Endometrium (tissue), 2 donors: Measurements from ENCODE around the gene RPUSD3.
"Not testable (repeated sequence)": the region's sequence is repeated elsewhere in the genome, so short reads cannot be mapped to it uniquely, and the experiment has no call there.

Source experiments
- FAIRE-seq: peaks from 2 replicates; lab custom pipeline; 2012; peaks lifted over from hg19 to GRCh38; lab: Jason Lieb, UNC
- donor health status: control.
- donor health status: control.

The RPUSD3 gene, protein sequence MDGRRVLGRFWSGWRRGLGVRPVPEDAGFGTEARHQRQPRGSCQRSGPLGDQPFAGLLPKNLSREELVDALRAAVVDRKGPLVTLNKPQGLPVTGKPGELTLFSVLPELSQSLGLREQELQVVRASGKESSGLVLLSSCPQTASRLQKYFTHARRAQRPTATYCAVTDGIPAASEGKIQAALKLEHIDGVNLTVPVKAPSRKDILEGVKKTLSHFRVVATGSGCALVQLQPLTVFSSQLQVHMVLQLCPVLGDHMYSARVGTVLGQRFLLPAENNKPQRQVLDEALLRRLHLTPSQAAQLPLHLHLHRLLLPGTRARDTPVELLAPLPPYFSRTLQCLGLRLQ

DNA sequence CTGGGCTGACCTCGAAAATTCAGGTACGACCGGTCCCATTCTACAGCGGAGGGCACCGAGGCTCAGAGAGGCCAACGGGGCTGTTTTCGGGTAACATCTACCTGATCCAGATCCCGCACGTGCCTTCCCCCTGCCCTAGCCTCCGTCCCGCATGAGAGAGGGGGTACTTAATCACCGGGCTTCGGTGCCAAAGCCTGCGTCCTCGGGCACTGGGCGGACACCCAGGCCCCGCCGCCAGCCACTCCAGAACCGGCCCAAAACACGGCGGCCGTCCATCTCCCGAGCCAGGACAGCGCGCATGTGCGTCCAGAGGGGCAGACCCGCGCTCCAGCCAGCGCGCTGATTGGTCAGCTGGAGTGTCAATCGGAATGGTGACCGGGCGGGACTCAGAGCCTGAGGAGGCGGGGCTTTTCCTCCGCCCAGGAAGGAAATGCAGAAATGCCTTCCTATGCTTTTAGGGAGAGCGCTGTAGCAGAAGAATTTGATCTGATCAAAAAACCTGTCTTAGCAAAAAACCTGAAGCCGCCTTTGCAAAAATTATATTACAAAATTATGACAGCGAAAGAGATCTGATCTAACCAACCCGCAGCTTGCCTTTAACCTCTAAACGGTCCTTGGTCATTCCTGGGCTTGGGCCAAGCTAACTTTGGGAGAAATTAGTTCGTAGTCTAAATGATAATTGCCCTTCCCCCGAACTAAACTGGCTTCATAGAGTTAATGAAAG is at the start of gene RPUSD3:
RPUSD3 (minus strand) TSS at position 294 of the 724 bp plus-strand sequence; CDS start at position 276, 18 bp downstream.
- FAIRE-seq, result peak; percentile 70

DNA sequence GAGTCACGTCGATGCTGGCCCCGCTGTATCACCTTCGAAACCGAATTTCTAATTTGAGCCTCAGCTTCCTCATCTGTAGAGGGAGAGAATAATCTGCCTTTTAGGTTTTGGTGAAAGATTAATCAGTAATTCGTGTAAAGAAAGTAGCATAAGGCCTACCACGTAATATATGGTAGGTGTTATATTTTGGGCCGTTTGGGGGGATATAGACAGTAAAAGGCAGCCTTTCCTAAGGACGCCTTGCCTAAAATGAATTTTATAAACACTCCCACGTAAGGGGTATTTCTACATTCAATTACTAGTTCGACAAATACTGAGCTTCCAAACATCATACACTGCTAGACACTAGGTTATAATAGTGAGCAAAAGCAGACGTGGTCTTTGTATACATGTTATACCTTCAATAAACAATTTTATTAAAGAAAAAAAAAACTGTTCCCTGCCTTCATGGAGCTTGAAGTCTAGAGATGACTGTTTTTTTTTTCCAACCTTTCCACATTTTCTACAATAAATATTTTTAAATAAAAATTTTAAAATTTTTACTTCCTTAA is 47.3 kb upstream of the RPUSD3 start:
- no peak for FAIRE-seq

DNA sequence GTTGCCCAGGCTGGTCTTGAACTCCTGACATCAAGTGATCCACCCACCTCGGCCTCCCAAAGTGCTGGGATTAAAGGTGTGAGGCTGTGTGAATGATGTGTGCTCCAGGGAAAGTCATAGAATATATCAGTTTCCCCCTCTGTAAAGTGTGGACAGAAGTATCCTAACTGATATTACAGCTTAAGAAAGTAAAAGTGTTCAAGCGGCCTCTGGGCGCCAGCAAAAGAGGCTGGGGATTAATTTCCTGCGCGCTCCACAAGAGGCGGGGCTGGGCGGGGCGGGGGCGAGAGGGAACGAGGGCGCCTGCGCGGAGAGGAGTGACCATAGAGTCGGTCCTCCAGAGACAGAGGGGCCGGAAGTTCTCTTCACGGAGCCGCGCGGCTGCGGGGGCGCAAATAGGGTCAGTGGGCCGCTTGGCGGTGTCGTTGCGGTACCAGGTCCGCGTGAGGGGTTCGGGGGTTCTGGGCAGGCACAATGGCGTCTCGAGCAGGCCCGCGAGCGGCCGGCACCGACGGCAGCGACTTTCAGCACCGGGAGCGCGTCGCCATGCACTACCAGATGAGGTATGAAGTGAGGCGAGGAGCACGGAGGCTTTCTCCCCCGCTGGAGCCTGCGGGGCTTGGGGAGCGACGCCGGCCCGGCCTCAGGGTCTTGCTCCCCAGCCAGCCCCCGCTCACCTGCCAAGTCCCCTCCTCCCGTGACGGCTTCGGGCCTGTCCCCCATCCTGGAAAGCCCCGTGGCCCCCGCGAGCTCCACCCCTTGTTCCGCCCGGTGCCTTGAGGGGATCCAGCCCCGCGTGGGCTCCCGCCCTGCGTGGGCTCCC is 46.7 kb upstream of the RPUSD3 start, which contains the start of gene JAGN1:
JAGN1 (plus strand) TSS at position 362 of the 823 bp plus-strand sequence; CDS start at position 475, 113 bp downstream.
- no peak for FAIRE-seq

DNA sequence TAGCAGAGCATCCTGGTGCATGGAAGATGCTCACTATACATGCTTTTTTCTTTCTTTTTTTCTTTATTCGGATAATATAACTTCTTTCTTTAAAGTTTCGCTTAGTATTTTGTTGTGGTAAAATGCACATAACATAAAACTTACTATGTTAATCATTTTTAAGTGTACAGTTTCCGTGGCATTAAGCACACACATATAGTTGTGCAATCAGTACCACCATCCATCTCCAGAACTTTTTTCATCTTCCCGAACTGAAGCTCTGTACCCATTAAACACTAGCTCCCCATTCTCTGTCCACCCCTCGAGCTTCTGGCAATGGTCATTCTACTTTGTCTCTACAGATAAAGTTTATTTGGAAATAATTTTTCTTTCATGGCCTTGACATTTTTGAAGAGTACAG is 45.6 kb upstream of the RPUSD3 start:
- no peak for FAIRE-seq

DNA sequence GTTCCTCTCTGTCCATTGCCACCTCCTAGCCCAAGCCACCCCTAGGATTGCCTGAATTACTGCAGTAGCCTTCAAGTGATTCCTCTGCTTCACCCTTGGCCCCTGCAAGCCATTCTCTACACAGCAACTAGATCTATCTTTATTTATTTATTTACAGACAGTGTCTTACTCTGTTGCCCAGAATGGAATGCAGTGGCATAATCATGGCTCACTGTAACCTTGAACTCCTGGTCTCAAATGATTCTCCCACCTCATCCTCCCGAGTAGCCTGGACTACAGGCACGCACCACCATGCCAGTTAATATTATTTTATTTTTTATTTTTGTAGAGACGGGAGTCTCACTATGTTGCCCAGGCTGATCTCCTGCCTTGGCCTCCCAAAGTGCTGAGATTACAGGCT is 44.7 kb upstream of the RPUSD3 start:
- no peak for FAIRE-seq

DNA sequence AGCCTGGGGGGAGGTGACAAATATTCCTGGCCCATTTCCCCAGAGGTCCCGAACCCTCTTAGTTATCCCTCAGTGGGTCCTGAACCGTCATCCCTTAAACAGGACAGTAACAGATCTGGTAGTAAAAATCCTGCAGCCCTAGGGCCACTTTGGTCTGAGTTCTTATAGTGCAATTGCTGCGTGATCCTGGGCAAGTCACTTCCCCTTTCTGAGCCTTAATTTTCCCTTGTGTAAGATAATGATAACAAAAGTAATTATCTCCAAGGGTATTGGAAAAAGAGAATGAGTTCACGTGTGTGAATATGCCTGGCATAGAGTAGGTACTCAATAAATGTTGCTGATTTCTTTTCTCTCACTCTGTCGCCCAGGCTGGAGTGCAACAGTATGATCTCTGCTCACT is 43.7 kb upstream of the RPUSD3 start:
- FAIRE-seq, result no peak

DNA sequence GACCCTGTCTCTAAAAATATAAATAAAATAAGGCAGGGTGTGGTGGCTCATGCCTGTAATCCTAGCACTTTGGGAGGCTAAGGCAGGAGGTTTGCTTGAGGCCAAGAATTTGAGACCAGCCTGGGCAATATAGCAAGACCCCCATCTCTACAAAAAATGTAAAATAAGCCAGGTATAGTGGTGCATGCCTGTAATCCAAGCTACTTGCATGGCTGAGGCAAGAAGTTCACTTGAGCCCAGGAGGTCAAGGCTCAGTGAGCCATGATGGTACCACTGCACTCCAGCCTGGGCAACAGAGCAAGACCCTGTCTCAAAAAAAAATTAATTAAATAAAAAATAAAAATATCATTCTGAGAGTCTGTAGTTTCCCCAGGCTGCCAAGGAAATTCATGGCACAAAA is 42.5 kb upstream of the RPUSD3 start:
- no peak for FAIRE-seq

DNA sequence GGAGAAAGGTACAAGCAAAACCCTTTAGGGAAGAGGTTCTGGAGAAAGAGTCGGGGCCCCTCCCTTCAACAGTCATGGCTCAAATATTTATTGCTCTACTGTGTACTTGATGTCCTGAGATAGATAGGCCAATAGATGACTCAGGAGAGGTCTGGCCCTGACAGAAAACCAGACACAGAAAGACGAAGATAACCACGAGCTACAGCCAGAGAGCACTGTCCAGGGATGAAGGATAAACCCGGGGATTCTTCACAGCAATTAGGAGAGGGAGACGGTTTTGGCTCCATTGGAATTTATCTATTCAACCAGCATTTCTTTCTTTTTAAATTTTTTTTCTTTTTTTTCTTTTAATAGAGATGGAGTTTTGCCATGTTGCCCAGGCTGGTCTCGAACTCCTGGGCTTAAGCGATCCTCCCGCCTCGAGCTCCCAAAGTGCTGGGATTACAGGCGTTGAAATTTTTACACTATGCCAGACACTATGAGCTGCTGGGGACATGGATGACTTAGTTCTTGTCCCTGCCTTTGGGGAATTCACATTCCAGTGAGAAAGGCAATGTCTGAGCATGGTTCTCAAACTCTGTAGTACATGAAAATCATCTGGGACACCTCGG is 40.9 kb upstream of the RPUSD3 start:
- FAIRE-seq, result no peak

DNA sequence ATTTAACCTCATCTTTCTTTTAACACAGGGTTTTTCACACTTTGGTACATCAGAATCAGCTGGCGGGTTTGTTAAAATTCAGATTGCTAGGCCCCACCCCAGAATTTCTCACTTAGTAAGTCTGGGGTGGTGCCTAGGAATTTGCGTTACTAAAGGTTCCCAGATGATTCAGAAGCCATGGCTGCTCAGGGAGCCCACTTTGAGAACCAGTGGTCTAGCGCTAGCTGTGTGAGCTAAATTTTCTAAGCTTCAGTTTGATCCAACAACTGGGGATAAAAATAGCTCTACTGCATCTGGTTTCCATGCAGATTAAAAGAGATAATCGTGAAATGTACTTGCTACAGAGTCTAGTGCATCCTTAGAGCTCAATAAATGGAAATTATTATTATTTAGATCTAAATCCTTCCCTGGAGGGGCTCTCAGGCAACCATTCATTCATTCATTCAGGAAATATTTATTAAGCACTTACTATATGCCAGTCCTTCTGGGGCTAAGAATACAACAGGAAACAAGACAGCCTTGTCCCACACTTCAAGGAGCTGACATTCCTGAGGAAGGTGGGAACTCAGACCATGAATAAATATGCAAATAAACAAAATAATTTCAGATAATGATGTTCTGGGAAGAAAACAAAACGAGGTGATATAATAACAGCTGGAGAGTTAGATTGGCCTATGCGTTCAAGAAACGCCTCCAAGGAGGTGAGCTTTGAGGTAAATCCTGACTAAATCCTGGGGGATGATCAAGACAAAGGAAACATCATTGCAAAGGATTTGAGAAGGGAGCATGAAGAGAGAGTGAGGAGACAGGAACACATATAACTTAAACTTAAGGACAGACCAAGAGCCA is 40.1 kb upstream of the RPUSD3 start:
- FAIRE-seq, result no peak

DNA sequence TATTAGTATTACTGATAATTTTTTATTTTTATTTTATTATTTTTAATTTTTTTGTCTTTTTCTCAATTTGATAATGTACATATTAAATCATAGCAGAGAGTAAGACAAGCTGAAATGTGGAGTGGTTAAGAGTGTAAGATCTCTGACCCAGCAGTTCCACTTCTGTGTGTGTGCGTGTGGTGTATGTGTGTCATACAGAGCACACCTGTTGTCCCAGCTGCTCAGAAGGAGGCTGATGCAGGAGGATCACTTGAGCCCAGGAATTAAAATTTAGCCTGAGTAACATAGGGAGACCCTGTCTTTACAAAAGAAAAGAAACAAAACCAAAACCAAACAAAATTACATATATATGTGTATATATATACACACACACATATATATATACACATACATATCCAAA is 37.6 kb upstream of the RPUSD3 start:
- FAIRE-seq, result no peak

DNA sequence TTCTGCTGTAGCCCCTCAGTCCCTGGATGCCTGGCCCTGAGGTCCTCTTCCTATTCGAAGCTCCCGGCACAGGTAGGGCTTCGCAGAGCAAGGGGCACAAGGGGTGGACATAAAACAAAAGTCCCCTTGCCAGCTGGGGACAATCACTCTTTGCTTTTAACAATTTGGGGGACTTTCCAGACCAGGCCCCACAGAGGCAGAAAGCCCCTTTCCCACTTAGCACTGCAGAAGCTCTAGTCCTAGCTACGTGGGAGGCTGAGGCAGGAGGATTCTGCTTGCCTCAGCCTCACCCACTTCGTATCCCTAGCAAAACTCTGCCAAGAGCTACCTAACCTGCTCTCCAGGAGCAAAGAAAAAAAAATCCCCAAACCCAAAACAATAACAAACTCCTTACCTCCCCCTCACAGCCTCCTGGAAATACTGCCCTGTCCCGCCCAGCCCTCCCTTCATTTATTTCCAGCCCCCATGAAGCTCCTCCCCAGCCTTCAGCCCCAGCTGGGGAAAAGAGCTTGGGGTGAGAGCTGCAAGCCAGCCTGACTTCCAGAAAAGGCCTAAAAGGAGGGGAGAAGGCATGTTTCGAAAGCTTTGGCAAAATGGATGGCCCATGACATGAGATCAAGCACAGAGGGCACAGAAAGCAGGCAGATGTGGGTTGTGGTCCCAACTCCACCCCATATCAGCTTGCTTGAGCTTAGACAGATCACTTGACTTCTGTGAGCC is 36.2 kb upstream of the RPUSD3 start, which contains the start of gene CIDEC:
CIDEC (minus strand) TSS at position 424 of the 720 bp plus-strand sequence. CDS start 1,767 bp downstream, outside the sequence.
- no peak for FAIRE-seq

DNA sequence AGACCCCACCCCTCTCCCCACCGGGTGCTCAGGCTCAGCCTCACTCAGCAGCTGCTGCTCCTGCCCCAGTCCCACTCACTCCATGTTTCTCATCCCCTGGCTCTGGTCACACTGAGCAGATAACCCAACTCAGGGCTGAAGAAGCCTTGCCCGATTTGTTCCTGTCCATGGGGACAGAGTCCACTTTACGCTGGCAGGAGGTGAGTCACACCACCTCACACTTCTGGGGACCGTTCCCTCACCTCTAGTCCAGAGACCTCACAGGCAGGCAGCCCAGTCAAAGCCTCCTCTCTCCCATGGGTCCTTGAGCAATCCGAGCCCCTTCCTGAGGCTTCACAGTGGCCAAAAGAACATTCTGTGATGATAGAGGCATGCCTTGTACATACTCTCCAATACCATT is 34.9 kb upstream of the RPUSD3 start:
- no peak for FAIRE-seq

DNA sequence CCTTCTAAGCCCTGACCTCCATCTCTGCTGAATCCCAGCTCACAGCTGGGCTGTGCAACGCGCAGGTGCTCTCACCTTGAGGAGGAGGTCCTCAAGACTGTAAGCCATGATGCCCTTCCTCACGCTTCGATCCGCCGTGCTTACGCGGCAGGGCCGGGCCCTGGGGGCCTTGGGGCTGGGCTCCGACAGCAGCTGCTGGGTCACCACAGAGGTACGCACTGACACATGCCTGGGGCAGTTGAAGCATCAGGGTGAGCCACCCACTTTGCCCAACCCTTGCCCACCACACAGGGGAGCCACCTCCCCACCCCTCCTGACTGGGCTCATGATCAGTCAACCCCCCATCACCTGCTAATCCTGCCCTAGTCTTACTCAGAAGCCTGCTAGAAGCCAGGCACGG is 33.2 kb upstream of the RPUSD3 start:
- FAIRE-seq, result no peak

DNA sequence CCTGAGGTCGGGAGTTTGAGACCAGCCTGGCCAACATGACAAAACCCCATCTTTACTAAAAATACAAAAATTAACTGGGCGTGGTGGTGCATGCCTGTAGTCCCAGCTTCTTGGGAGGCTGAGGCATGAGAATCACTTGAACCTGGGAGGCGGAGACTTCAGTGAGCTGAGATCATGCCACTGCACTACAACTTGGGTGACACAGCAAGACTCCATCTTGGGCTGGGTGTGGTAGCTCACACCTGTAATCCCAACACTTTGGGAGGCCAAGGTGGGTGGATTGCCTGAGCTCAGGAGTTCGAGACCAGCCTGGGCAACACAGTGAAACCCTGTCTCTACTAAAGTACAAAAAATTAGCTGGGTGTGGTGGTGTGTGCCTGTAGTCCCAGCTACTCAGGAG is 32.4 kb upstream of the RPUSD3 start:
- FAIRE-seq, result not testable (repeated sequence)

DNA sequence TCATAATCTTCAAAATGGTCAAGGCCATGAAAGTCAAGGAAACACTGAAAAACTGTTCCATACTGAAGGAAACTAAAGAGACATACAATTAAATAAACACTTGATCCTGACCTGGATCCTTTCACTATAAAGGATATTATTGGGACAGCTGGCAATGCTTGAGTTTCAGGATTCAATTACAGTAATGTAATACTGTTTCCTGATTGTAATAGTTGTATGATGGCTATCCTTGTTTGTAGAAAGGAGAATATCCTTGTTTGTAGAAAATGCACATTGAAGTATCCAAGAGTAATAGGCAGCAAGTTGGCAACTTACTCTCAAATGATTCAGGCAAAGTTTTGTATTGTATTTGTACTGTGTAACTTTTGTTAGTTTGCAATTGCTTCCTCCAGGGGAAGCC is 31.6 kb upstream of the RPUSD3 start:
- FAIRE-seq, result no peak

DNA sequence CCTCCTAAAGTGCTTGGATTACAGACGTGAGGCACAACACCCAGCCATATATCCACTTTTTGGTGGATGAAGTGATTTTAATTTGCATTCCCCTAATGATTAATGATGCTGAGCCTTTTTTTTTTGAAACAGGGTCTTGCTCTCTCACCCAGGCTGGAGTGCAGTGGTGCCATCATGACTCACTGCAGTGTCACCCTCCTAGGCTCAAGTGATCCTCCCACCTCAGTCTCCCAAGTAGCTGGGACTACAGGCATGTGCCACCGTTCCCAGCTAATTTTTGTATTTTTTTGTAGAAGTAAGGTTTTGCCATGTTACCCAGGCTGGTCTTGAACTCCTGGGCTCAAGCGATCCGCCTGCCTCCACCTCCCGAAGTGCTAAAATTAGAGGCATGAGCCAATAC is 28.3 kb upstream of the RPUSD3 start:
- not testable (repeated sequence) for FAIRE-seq

DNA sequence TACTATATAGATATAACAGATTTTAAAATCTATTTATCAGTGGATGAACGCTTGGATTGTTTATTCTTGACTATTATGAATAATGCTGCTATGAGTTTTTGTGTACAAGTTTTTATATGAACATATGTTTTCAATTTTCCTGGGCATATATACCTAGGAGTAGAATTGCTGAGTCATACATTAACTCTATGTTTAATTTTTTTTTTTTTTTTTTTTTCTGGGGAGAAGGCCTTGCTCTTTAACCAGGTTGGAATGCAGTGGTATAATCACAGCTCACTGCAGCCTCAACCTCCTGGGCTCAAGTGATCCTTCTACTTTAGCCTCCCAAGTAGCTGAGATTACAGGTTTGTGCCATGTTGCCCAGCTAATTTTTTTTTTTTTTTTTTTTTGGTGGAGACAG is 27.2 kb upstream of the RPUSD3 start:
- no peak for FAIRE-seq

DNA sequence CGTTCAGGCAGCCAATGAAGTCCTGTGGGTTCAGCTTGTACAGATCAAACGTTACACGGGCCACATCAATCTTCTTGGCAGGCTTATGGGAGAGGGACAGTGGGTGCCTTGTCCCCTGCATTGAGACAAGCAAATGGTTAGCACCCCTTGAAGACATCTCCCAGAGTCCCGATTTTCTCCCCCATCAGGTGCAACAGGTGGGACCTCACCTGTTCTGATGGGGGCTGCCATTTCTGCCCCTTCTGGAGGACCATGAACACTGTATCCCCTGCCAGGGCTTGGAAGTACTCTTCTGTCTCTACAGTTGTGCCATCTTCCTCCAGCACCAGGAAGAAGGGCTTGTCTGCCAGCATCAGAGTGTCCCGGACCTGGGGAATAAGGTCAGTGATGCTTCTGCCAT is 26.1 kb upstream of the RPUSD3 start:
- FAIRE-seq, result no peak

DNA sequence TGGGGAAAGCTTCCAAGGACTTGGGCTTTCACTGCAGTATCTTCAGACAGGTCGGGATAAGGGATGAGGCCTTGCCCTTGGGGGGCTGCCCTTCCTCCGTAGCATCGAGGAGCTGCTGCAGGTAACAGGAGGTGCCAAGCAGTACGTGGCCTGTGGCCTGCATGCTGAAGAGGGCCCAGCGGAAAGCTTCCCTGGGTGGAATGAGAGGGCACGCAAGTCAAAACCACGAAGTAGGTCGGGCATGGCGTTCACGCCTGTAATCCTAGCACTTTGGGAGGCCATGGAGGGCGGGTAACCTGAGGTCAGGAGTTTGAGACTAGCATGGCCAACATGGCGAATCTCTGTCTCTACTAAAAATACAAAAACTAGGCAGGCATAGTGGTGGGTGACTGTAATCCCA is 23.3 kb upstream of the RPUSD3 start:
- no peak for FAIRE-seq

DNA sequence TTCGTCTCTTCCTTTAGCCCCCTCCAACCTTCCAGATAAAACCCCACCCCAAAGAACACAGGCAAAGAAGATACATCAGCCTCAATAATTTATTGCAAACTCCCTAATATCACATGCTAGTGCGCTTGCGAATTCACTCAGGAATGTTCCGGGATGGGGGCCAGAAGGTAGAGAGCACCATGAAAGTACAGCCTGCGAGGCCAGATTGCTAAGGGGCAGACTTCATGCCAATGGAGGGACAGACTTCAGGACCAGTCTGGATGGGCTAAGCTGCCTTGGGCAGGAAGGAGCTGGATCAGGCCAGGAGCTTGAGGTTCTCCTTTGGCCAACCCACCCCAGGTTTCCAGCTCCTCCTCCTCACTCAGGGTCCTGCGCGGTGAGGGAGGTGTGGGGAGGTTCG is 22.8 kb upstream of the RPUSD3 start:
- FAIRE-seq, result no peak
